HG02840 (cell line): ENCODE data around the gene SPINK6.

Experiments
- ATAC-seq: cut with Tn5 transposase; IDR thresholded peaks from one replicate; pipeline ENCODE4 v1.9.1; 2021; ENCODE audit warnings: mild to moderate bottlenecking, moderate library complexity, moderate number of reproducible peaks; ENCODE audit not compliant: unreplicated experiment, low FRiP score

The SPINK6 gene

DNA sequence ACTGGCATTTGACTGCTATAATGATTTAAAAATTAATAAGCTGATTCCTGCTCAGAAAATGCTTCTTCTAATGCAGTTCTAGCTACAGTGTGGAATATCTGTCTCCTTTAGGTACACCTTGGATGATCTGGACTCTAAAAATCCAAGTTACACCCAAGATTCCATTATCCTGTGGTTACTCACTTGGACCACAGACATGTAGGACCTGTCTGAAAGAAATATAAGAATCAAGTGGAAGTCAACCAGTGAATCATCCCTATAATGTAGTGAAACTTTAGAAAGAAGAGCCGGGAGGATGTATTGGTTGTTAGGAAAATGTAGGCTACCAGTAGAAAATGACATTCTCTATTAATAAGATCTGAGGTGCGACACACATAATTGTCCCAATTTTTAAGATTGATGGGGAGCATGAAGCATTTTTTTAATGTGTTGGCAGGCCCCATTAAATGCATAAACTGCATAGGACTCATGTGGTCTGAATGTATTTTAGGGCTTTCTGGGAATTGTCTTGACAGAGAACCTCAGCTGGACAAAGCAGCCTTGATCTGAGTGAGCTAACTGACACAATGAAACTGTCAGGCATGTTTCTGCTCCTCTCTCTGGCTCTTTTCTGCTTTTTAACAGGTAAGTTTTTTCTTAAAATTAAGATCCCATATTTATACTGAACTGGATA lies at the start of gene SPINK6:
Gene SPINK6 (plus strand): TSS at position 512 of the 673 bp plus-strand sequence. CDS start 55 bp downstream, at position 567.
- no peak for ATAC-seq

GRCh38 chr5:148156609-148157008 lies 46.2 kb upstream of the SPINK6 start:
- ATAC-seq = no peak

GRCh38 chr5:148162038-148162437 lies 40.8 kb upstream of the SPINK6 start:
- no peak for ATAC-seq

DNA sequence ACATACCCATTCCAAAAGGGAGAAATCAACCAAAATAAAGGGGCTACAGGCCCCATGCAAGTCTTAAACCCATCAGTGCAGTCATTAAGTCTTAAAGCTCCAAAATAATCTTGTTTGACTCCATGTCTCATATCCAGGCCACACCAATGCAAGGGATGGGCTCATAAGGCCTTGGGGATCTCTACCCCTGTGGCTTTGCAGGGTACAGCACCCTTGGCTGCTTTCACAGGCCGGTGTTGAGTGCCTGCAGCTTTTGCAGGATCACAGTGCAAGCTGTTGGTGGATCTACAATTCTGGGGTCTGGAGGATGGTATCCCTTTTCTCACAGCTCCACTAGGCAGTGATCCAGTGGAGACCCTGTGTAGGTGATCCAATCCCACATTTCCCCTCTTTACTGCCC lies 39.5 kb upstream of the SPINK6 start:
- ATAC-seq = no peak

DNA sequence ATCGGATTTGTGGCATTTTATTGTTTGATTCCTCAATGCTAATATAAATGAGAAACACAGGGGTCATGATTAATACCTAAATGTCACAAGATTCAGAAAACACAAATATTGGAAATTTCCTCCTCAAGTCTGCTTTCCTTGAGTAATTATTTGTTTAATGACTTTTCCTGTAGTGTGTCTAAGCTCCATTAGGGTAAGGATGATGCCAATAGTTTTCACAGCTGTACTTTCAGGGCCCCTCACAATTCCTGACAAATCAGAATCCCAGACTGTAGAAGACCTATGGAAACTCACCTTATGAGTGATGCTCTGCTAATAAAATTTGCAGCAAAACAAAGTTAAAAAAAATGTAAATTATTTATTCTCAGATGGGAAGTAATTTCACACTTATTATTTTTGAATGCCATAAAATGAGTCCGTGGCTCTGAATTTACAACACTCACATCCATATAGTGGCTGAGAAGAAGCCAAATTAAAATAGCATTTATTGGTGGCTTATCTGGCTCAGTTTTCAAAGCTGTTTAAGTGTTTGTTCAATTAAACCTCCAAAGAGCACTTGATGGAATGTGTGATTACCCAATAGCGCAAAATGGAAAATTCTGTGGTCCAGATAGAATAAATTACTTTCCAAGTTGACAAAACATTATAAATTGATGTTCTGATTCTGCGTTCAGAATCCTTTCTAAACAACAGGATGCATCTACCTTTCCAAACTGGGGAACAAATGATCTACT lies 36.1 kb upstream of the SPINK6 start:
- no peak for ATAC-seq

DNA sequence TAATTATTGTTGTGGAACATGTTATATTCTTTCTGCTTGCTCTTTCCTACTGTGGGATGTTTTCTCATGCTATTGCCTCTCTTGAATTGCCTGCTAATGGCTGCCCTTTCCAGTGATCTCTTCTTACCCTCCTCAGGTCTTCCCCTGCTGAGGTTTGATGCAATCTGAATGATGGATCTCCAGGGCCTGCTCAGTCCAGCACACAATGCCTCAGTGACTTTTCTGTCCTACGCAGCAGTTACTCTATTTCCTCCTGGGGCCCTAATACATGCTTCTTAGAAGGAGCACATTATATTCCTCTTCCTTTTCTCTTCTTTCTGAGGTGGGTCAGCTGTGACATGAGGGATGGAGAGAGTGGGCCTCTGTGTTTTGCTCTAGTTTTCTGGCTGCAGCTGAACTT lies 34.6 kb upstream of the SPINK6 start, which contains the start of gene SPINK14:
Gene SPINK14 (plus strand): TSS at position 301 of the 400 bp plus-strand sequence. CDS start 1,187 bp downstream, outside the sequence.
- ATAC-seq = no peak

DNA sequence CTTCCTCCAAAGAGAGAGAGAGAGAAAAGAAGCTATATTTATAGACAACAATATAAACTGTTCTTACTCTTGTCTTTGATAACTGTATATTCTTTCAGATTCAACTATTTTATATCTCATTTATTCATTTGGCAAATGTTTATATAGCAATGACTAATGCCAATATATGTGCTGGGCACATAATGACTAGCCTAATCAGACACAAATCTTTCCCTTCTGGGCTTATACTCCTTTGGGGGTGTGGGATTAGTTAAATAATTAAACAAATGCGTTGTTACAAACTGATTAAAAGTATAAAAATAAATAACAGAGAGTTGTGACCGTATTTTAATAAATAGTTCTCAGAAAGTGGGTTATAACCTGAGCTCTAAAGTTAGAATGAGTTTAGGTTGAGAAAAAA lies 30.5 kb upstream of the SPINK6 start:
- no peak for ATAC-seq

DNA sequence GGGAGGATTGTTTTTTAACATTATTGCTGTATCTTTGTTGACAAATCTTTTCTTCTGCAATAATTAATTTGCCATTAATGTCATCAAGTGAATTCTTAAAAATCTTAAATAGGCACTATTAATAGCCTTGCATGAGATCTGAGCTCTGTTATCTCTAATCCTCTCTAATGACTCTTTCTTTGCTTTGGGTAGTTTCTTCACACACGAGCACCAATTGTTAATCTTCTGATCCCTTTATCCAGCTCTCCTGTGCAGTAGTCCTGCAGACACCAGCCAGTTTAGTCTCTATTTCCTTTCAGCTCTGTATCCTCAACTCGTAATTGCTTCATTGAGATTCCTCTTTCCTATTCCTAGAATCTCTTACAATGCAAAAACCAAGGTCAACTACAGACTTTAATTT lies 26.4 kb upstream of the SPINK6 start:
- ATAC-seq = no peak

DNA sequence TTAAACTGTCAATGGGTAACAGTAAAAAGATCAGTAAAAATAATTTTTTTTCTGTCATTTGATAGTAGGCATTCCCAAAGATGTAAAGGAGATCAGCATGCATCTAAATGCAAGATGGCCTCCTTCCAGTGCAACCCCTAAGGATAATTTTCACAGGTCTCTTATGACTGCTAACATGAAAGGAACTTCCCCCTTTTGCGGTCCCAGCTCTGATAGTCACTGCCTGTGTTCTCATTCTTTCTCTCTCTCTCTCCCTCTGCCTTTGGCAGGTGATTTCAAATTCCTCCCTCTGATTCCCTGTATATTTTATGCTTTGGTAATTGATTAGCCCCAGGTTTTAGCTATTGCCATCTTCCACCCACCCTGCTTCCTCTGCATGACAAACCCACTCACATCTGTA lies 25.6 kb upstream of the SPINK6 start:
- no peak for ATAC-seq

GRCh38 chr5:148179234-148179824 lies 23.5 kb upstream of the SPINK6 start:
- no peak for ATAC-seq

GRCh38 chr5:148186248-148187003 lies 16.4 kb upstream of the SPINK6 start:
- ATAC-seq = no peak

GRCh38 chr5:148191010-148191409 lies 11.8 kb upstream of the SPINK6 start:
- no peak for ATAC-seq

- no peak for ATAC-seq
These were observed 9.6 kb upstream of the SPINK6 start for GRCh38 chr5:148193202-148193601.

DNA sequence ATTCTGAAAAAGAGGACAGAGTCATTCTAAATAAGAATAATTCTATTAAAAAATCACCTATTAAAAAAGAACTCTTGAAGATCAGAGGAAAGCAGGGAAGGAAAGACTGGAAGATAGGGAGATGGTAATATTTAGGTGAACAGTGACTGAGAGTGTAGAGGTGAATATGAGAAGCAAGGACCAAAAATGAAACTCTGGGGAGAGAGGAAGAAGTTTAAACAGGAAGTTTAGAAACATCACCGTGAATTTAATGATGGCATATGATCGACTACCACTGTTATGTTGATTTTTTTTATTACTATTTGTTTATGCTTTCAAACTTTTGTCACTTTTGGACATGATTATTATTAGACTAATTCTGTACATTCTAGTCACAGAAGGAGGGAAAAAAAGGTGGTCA lies 1.7 kb upstream of the SPINK6 start:
- no peak for ATAC-seq

DNA sequence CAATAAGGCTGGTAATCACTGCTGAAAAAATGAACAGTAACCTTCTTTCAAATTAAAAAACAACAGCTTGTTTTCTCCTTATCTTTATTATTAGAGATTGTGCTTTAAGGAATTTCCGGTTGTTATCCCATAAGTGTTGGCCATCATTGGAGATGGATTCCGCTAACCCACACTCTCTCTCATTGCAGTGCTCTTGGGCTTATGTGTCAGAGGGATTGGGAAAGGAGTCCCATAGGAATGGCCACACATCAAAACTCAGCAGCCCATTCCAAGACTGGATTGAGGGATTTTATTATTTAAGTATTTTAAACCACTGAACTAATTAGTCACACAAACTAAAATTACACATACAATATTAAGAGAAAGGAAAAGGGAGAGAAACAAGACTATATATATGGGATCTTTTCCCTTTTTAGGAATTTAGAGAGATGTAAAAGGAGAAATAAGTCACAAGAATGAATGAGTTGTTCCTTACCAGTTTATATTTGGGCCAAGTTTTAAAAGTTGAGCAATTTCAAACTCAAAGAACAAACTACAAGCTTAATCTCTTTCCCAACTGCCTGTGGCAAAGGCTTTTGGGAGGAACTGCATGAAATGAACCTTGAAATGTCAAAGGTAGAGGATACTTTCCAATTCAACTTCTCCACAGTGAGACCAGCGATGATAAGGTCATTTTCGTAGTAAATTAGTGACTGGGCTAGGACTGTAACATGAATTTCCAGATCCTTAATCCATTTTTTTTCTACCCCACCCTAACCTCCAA lies 2.4 kb downstream of the SPINK6 start:
- ATAC-seq = no peak

DNA sequence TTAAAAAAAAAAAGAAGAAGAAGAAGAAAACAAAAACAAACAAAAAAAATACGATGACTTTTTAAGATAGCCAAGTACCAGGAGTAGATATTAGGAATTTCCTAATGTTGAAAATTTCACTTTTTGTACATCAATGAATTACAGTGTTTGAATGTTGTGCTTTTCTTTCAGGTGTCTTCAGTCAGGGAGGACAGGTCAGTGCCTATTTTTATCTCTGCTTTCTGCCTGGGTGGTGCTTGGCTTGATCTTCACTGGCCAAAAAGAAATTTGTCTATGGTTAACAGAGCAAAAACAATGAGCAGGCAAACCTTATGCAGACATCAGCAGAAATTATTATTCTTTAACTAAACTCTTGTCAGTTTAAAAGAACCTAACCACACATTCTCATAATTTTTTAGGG lies 3.0 kb downstream of the SPINK6 start:
- no peak for ATAC-seq

GRCh38 chr5:148206620-148207019 lies 3.8 kb downstream of the SPINK6 start:
- no peak for ATAC-seq

GRCh38 chr5:148208226-148208625 lies 5.4 kb downstream of the SPINK6 start:
- no peak for ATAC-seq

GRCh38 chr5:148209151-148209770 lies 6.4 kb downstream of the SPINK6 start:
- no peak for ATAC-seq
